Adrenal gland (tissue), 12 donors: ENCODE results near the gene RALGAPB. TPM values are rescaled to one million over a fixed set of nuclear protein-coding genes. Genes with fewer than 3 reads are reported as not detected.

Source experiments
- DNase-seq, 7 donors: peaks; one replicate each; pipeline ENCODE4 v3.0.0-alpha.2; 2019 to 2020
- H3K27ac ChIP-seq, 5 donors: fragments of 200-600 bp; sonication (generic) in 4 of 5; 1 replicate in 3 of 5; 2 replicates in 2 of 5; pipeline versions ENCODE4 v1.5.1 to v1.8.0; 2016 to 2020; ENCODE audit warnings: mild to moderate bottlenecking in 1 of 5
- H3K27me3 ChIP-seq: fragments of 200-600 bp; 2 replicates; pipeline ENCODE4 v1.8.0; 2021
- H3K36me3 ChIP-seq, 2 donors: fragments of 200-600 bp; replicated peaks in 1 of 2; 1 replicate in 1 of 2; 2 replicates in 1 of 2; pipeline versions ENCODE4 v1.5.1 to v1.8.0; 2018 to 2022
- H3K4me1 ChIP-seq, 2 donors: fragments of 200-600 bp; replicated peaks in 1 of 2; 1 replicate in 1 of 2; 2 replicates in 1 of 2; pipeline versions ENCODE4 v1.5.1 to v1.8.0; 2018 to 2021
- H3K4me3 ChIP-seq, 4 donors: fragments of 200-600 bp; sonication (generic) in 3 of 4; one replicate each; pipeline ENCODE4 v1.5.1; 2016 to 2018
- H3K9me3 ChIP-seq, 3 donors: fragments of 200-600 bp; sonication (generic) in 1 of 3; replicated peaks in 1 of 3; 1 replicate in 2 of 3; 2 replicates in 1 of 3; pipeline versions ENCODE4 v1.5.1 to v1.8.0; 2016 to 2021
- POLR2A ChIP-seq, 2 donors: fragments of 450-650 bp; IDR thresholded peaks; one replicate each; pipeline ENCODE4 v1.6.1; 2017; ENCODE audit warnings: antibody characterized with exemption in 2 of 2, mild to moderate bottlenecking in 2 of 2, moderate library complexity in 1 of 2
- WGBS, 4 donors: extraction: QIAGEN DNeasy Blood & Tissue Kit in 2 of 4; methylation state at CpG; one replicate each; pipeline versions ENCODE4 v1.1.5 to v1.1.7; 2013 to 2017; 5-methylcytosine and 5-hydroxymethylcytosine counted together
- intact Hi-C, 2 donors: fragments of 100-400 bp; cut with DNase I; formaldehyde crosslinking; loops; one replicate each; pipeline versions ENCODE4 v1.14.1 to v1.15.0; 2022 to 2023
- polyA plus RNA-seq, 3 donors: library from polyadenylated mRNA; stranded (reverse); fragments of 200-250 nt in 2 of 3; fragments of 350-450 nt in 1 of 3; fragmentation: Illumina TruSeq in 1 of 3; extraction: RNeasy Lipid Tissue Mini Kit (QIAGEN cat#74804) in 1 of 3; gene quantifications; one replicate each; pipeline ENCODE4 v1.2.3, GENCODE V29; 2013 to 2014
- total RNA-seq, 9 donors: library from RNA; depleted of rRNA in 4 of 9; stranded (reverse); fragments of >200 nt in 4 of 9; fragments of 120-200 nt in 1 of 9; fragmentation: NEBNext Ultra II Directional in 1 of 9; extraction: Animal tissue kit (Norgen Biotek cat#: 25700) in 1 of 9; gene quantifications; one replicate each; pipeline versions ENCODE4 v1.1.0 to v1.2.4, GENCODE V29; 2013 to 2023
- TF ChIP-seq, protein P1 (sequence below), 6 experiments: fragments of 450-650 bp in 4 of 6; fragments of 200-600 bp in 2 of 6; sonication (generic) in 1 of 6; IDR thresholded peaks; 1 replicate in 5 of 6; 2 replicates in 1 of 6; pipeline versions ENCODE4 v1.5.1 to v1.8.0; 2016 to 2021; ENCODE audit warnings: antibody characterized with exemption in 6 of 6, mild to moderate bottlenecking in 2 of 6, moderate library complexity in 1 of 6
- donor health status: healthy with polysubstance abuse.
- donor health status: Bipolar disorder and iron deficiency.
- donor health status: DM: yes; HTN: yes; CAD: no.
- donor health status: DM: no; HTN: no; CAD: no.
- donor health status: DM: no; HTN: no; CAD: no.
- donor health status: DM: yes; HTN: yes; CAD: no.

The RALGAPB gene
- total and polyA plus RNA-seq, 12 donors = 11.7 to 44.7 (median 31.7) TPM

GRCh38 chr20:38536310-38536709 is 63.7 kb downstream of the RALGAPB start:
- no peak for TF ChIP-seq POLR2A (IDR thresholded peaks at IDR 0.05)
- TF ChIP-seq, protein P1, sequence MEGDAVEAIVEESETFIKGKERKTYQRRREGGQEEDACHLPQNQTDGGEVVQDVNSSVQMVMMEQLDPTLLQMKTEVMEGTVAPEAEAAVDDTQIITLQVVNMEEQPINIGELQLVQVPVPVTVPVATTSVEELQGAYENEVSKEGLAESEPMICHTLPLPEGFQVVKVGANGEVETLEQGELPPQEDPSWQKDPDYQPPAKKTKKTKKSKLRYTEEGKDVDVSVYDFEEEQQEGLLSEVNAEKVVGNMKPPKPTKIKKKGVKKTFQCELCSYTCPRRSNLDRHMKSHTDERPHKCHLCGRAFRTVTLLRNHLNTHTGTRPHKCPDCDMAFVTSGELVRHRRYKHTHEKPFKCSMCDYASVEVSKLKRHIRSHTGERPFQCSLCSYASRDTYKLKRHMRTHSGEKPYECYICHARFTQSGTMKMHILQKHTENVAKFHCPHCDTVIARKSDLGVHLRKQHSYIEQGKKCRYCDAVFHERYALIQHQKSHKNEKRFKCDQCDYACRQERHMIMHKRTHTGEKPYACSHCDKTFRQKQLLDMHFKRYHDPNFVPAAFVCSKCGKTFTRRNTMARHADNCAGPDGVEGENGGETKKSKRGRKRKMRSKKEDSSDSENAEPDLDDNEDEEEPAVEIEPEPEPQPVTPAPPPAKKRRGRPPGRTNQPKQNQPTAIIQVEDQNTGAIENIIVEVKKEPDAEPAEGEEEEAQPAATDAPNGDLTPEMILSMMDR (IDR thresholded peaks at IDR 0.05) = no peak
- intact Hi-C loops = no loop called here
- H3K27ac ChIP-seq = no peak overlapping the region
- H3K27me3 ChIP-seq = no peaks in the 10 kb centered on the region
- DNase-seq = no peak
- no peak overlapping the region for H3K4me3 ChIP-seq
- H3K36me3 ChIP-seq = peaks cover 0 to 55% of the 10 kb centered on the region in 2 donors
- H3K9me3 ChIP-seq = no peaks in the 10 kb centered on the region
- H3K4me1 ChIP-seq = no peaks in the 10 kb centered on the region
- 92 to 100% (median 98%) methylated on average over 2 of the region's 2 CpGs for WGBS, 4 donors

- no peak for DNase-seq
- 95 to 99% (median 97%) methylated on average over 1 of the region's 1 CpG for WGBS, 4 donors
- Histone ChIP-seq H3K27me3 (no peaks in the 10 kb centered on the region), H3K36me3 (peaks cover 0 to 59% of the 10 kb centered on the region in 2 donors), H3K27ac (no peak overlapping the region), H3K4me1 (no peaks in the 10 kb centered on the region), H3K4me3 (no peak overlapping the region), H3K9me3 (no peaks in the 10 kb centered on the region)
- intact Hi-C loops = no loop called here
- TF ChIP-seq POLR2A (IDR thresholded peaks at IDR 0.05) = no peak
- TF ChIP-seq, protein P1 (IDR thresholded peaks at IDR 0.05) = no peak
Observed at GRCh38 chr20:38537176-38537575, 64.5 kb downstream of the RALGAPB start.

- 95 to 98% (median 96%) methylated on average over 2 of the region's 2 CpGs for WGBS, 4 donors
- no peak overlapping the region for H3K27ac ChIP-seq
- no peaks in the 10 kb centered on the region for H3K27me3 ChIP-seq
- H3K9me3 ChIP-seq = no peaks in the 10 kb centered on the region
- DNase-seq = no peak
- H3K36me3 ChIP-seq = peaks cover 0 to 60% of the 10 kb centered on the region in 2 donors
- H3K4me3 ChIP-seq = no peak overlapping the region
- H3K4me1 ChIP-seq = no peaks in the 10 kb centered on the region
- TF ChIP-seq, protein P1 (IDR thresholded peaks at IDR 0.05) = no peak
- no peak for TF ChIP-seq POLR2A (IDR thresholded peaks at IDR 0.05)
- intact Hi-C loops = no loop called here
Observed at GRCh38 chr20:38538789-38539188, 66.1 kb downstream of the RALGAPB start.

DNA sequence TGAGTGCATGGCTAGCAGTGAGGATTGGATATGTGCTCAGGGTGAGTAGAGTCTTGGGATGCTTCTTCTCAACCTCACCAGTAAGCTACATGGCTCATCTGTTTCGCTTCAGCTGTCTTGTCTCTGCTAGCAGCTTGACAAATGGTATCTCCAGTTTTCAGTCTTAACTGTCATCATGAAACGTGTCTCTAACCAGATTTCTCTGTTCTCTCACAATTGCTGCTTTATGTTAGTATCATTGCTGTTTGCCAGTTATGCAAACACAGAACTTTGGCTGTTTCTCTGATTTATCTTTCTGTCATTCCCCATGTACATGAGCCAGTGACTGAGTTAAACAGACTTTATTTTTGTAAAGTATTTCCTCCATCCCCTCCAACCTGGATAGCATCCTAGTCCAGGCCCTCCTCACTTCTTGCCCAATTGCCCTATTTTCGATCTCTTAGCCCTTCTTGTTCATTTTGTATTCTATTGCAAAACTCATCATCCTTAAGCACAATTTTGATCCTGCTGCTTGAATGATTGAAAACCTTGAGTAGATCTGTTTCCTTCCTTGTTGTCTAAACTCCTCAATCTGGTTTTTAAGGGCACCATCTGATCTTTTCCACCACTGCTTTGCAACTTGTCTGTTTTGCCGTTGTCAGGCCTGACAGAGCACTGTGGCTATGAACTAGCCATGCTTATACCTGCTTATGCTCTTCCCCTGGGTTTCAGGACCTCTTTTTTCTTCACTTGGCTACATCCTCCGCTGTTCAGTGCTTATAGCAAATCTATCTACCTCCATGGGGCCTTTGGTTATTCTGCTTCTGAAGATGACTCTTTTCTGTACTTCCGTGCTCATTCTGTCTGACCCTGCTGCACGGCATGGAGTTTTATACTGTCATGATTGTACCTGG is 70.6 kb downstream of the RALGAPB start:
- H3K4me1 ChIP-seq = no peaks in the 10 kb centered on the region
- H3K36me3 ChIP-seq = peaks cover 0 to 55% of the 10 kb centered on the region in 2 donors
- no peak overlapping the region for H3K27ac ChIP-seq
- DNase-seq = no peak
- no peak overlapping the region for H3K4me3 ChIP-seq
- H3K27me3 ChIP-seq = no peaks in the 10 kb centered on the region
- TF ChIP-seq POLR2A (IDR thresholded peaks at IDR 0.05) = no peak
- TF ChIP-seq, protein P1 (IDR thresholded peaks at IDR 0.05) = no peak
- 86 to 92% (median 89%) methylated on average over 7 of the region's 7 CpGs for WGBS, 4 donors
- intact Hi-C loops = no loop called here
- no peaks in the 10 kb centered on the region for H3K9me3 ChIP-seq
